ENCODE results near the gene CADPS.

Gene CADPS

GRCh38 chr3:62631488-62631887 lies 243.7 kb downstream of the CADPS start:
- no peaks in the 10 kb centered on the region for H3K27me3 ChIP-seq (ENCODE audit: insufficient read depth, poor library complexity, severe bottlenecking)
- no peak overlapping the region for H3K4me3 ChIP-seq (replicated peaks; ENCODE audit: insufficient read depth, low read length)
- TF ChIP-seq GABPA (IDR thresholded peaks at IDR 0.05; ENCODE audit: low read depth), result no peak
- TF ChIP-seq REST (IDR thresholded peaks at IDR 0.05; ENCODE audit: insufficient replicate concordance, low read depth), result no peak
- no peak for TF ChIP-seq POLR2AphosphoS5 (IDR thresholded peaks at IDR 0.05; ENCODE audit: low read depth)
- no peak for TF ChIP-seq SPI1 (IDR thresholded peaks at IDR 0.05; ENCODE audit: borderline replicate concordance, low read depth)
- TF ChIP-seq, protein P1, sequence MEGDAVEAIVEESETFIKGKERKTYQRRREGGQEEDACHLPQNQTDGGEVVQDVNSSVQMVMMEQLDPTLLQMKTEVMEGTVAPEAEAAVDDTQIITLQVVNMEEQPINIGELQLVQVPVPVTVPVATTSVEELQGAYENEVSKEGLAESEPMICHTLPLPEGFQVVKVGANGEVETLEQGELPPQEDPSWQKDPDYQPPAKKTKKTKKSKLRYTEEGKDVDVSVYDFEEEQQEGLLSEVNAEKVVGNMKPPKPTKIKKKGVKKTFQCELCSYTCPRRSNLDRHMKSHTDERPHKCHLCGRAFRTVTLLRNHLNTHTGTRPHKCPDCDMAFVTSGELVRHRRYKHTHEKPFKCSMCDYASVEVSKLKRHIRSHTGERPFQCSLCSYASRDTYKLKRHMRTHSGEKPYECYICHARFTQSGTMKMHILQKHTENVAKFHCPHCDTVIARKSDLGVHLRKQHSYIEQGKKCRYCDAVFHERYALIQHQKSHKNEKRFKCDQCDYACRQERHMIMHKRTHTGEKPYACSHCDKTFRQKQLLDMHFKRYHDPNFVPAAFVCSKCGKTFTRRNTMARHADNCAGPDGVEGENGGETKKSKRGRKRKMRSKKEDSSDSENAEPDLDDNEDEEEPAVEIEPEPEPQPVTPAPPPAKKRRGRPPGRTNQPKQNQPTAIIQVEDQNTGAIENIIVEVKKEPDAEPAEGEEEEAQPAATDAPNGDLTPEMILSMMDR (IDR thresholded peaks at IDR 0.05; ENCODE audit: insufficient read depth, low read length), result no peak
- no peak for DNase-seq (ENCODE audit: low read depth in 1 of 2, low spot score in 1 of 2)
- H3K27ac ChIP-seq (replicated peaks), result no peak overlapping the region

GRCh38 chr3:62630664-62631063 lies 244.6 kb downstream of the CADPS start:
- no peaks in the 10 kb centered on the region for H3K27me3 ChIP-seq (ENCODE audit: insufficient read depth, poor library complexity, severe bottlenecking)

GRCh38 chr3:62625268-62625667 lies 249.9 kb downstream of the CADPS start:
- no peak for DNase-seq (ENCODE audit: low read depth in 1 of 2, low spot score in 1 of 2)
- TF ChIP-seq POLR2AphosphoS5 (IDR thresholded peaks at IDR 0.05; ENCODE audit: low read depth), result no peak
- TF ChIP-seq GABPA (IDR thresholded peaks at IDR 0.05; ENCODE audit: low read depth), result no peak
- TF ChIP-seq, protein P1 (IDR thresholded peaks at IDR 0.05; ENCODE audit: insufficient read depth, low read length), result no peak
- no peak for TF ChIP-seq REST (IDR thresholded peaks at IDR 0.05; ENCODE audit: insufficient replicate concordance, low read depth)
- no peak for TF ChIP-seq SPI1 (IDR thresholded peaks at IDR 0.05; ENCODE audit: borderline replicate concordance, low read depth)
- H3K27me3 ChIP-seq (ENCODE audit: insufficient read depth, poor library complexity, severe bottlenecking), result no peaks in the 10 kb centered on the region

More at GRCh38 chr3:62630664-62631063, 244.6 kb downstream of the CADPS start:
- TF ChIP-seq SPI1 (IDR thresholded peaks at IDR 0.05; ENCODE audit: borderline replicate concordance, low read depth), result no peak
- no peak for TF ChIP-seq POLR2AphosphoS5 (IDR thresholded peaks at IDR 0.05; ENCODE audit: low read depth)
- TF ChIP-seq GABPA (IDR thresholded peaks at IDR 0.05; ENCODE audit: low read depth), result no peak
- DNase-seq (ENCODE audit: low read depth in 1 of 2, low spot score in 1 of 2), result no peak
- H3K4me3 ChIP-seq (replicated peaks; ENCODE audit: insufficient read depth, low read length), result no peak overlapping the region
- H3K27ac ChIP-seq (replicated peaks), result no peak overlapping the region

DNA sequence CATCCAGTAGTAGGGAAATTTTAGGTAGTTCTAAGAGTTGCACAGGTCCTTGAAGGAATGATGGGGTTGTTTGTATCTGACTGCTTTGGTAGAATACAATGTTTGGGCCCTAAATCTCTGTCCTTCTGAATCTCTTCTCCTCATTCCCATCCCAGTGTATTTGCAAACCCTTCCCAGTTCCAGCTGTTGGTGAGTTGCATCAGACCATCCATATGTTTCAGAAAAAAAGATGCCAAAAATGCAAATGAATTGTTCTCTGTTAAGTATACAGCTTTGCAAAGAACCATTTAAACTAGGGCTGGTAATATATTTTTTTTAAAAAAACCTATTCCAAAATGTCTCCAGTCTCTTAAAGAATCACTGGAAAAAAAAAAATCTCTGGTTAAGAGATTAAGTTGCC lies 251.0 kb downstream of the CADPS start:
- DNase-seq (ENCODE audit: low read depth in 1 of 2, low spot score in 1 of 2), result no peak
- Histone ChIP-seq H3K27ac (replicated peaks) (no peak overlapping the region), H3K4me3 (replicated peaks; ENCODE audit: insufficient read depth, low read length) (no peak overlapping the region), H3K27me3 (ENCODE audit: insufficient read depth, poor library complexity, severe bottlenecking) (no peaks in the 10 kb centered on the region)
- TF ChIP-seq, protein P1 (IDR thresholded peaks at IDR 0.05; ENCODE audit: insufficient read depth, low read length), result no peak
- TF ChIP-seq POLR2AphosphoS5 (IDR thresholded peaks at IDR 0.05; ENCODE audit: low read depth), result no peak
- TF ChIP-seq REST (IDR thresholded peaks at IDR 0.05; ENCODE audit: insufficient replicate concordance, low read depth), result no peak
- no peak for TF ChIP-seq SPI1 (IDR thresholded peaks at IDR 0.05; ENCODE audit: borderline replicate concordance, low read depth)
- no peak for TF ChIP-seq GABPA (IDR thresholded peaks at IDR 0.05; ENCODE audit: low read depth)

More at GRCh38 chr3:62625268-62625667, 249.9 kb downstream of the CADPS start:
- Histone ChIP-seq H3K4me3 (replicated peaks; ENCODE audit: insufficient read depth, low read length) (no peak overlapping the region), H3K27ac (replicated peaks) (no peak overlapping the region)
